HCT116 (cell line): ENCODE results near the gene ELMOD3. TPM values are rescaled to one million over a fixed set of nuclear protein-coding genes. Genes with fewer than 3 reads are reported as not detected.
"Not testable (repeated sequence)": the region's sequence is repeated elsewhere in the genome, so short reads cannot be mapped to it uniquely, and the experiment has no call there.

Source experiments
- ATAC-seq: fragments of 200-7000 bp; cut with Tn5 transposase; 2 replicates; pipeline ENCODE4 v1.9.1; 2020; ENCODE audit warnings: mild to moderate bottlenecking, moderate library complexity
- BruUV-seq: library from RNA; stranded (reverse); fragments of 400-500 nt; replicated peaks from 2 replicates; lab custom pipeline; 2021; lab: Mats Ljungman, UMichigan
- CTCF ChIA-PET: fragments of 300-600 bp; sonication (Branson Sonifier 250); formaldehyde crosslinking; loops from one replicate; lab custom pipeline; 2021; ENCODE audit warnings: antibody characterized with exemption; lab: Charles Lee
- POLR2A ChIA-PET: fragments of 300-600, 350-600 bp; sonication (Branson Sonifier 250); formaldehyde crosslinking; loops from one replicate; lab custom pipeline; 2021; ENCODE audit warnings: antibody characterized with exemption; lab: Charles Lee
- RAD21 ChIA-PET, 2 experiments: fragments of 300-600 bp; sonication (Branson Sonifier 250); formaldehyde crosslinking; loops; one replicate each; lab custom pipeline; 2023; ENCODE audit warnings: low total read pairs in 2 of 2; ENCODE audit not compliant: uncharacterized antibody in 2 of 2, unreplicated experiment in 2 of 2, low non-redundant PET in 1 of 2; lab: Charles Lee
- DNase-seq: peaks from one replicate; pipeline ENCODE4 v3.0.0-alpha.2; 2010; ENCODE audit warnings: low read depth, low spot score
- H2AFZ ChIP-seq: fragments of 200-600 bp; shearing (Covaris generic), sonication (generic); 2 replicates; pipeline ENCODE4 v1.6.1; 2017; ENCODE audit warnings: low read depth, mixed run types, mixed read lengths, antibody characterized with exemption, low read length; ENCODE audit not compliant: poor library complexity, severe bottlenecking
- H3K27ac ChIP-seq: 2 replicates; pipeline ENCODE4 v1.5.1; 2012; ENCODE audit warnings: low read depth, low read length
- H3K27me3 ChIP-seq: fragments of 200-600 bp; sonication (generic); 2 replicates; pipeline ENCODE4 v1.6.1; 2016; ENCODE audit warnings: mixed run types, low read length, mixed read lengths; ENCODE audit not compliant: insufficient read depth
- H3K36me3 ChIP-seq, 2 experiments: fragments of 200-500 bp in 1 of 2; fragments of 200-600 bp in 1 of 2; sonication (Bioruptor generic) in 1 of 2; sonication (generic) in 1 of 2; 2 replicates each; pipeline versions ENCODE4 v1.5.1 to v1.6.1; 2014 to 2016; ENCODE audit warnings: low read length in 2 of 2, inconsistent platforms in 1 of 2, mixed read lengths in 1 of 2, mixed run types in 1 of 2; ENCODE audit not compliant: insufficient read depth in 2 of 2, control insufficient read depth in 1 of 2
- H3K4me1 ChIP-seq, 2 experiments: fragments of 200-600 bp in 1 of 2; sonication (generic) in 1 of 2; 2 replicates each; pipeline versions ENCODE4 v1.5.1 to v1.6.1; 2012 to 2017; ENCODE audit warnings: low read length in 2 of 2, inconsistent platforms in 1 of 2, mild to moderate bottlenecking in 1 of 2, mixed read lengths in 1 of 2, mixed run types in 1 of 2, moderate library complexity in 1 of 2; ENCODE audit not compliant: insufficient read depth in 2 of 2, control insufficient read depth in 1 of 2
- H3K4me2 ChIP-seq: fragments of 200-600 bp; sonication (generic); 2 replicates; pipeline ENCODE4 v1.6.1; 2017; ENCODE audit warnings: mixed run types, low read length, mixed read lengths
- H3K4me3 ChIP-seq, 2 experiments: fragments of 200-600 bp in 1 of 2; sonication (generic) in 1 of 2; replicated peaks in 1 of 2; 2 replicates each; pipeline ENCODE4 v1.5.1; 2011 to 2016; ENCODE audit warnings: low read length in 2 of 2, control low read depth in 1 of 2, low read depth in 1 of 2, mild to moderate bottlenecking in 1 of 2, mixed read lengths in 1 of 2, mixed run types in 1 of 2
- H3K79me2 ChIP-seq: fragments of 200-600 bp; sonication (generic); 2 replicates; pipeline ENCODE4 v1.6.1; 2017; ENCODE audit warnings: mild to moderate bottlenecking, mixed run types, low read length, moderate library complexity, mixed read lengths; ENCODE audit not compliant: insufficient read depth
- H3K9ac ChIP-seq: fragments of 200-600 bp; sonication (generic); 2 replicates; pipeline ENCODE4 v1.6.1; 2016; ENCODE audit warnings: low read length, mixed read lengths
- H3K9me2 ChIP-seq: fragments of 200-600 bp; sonication (generic), shearing (Covaris generic); 2 replicates; pipeline ENCODE4 v1.6.1; 2017; ENCODE audit warnings: mixed run types, mild to moderate bottlenecking, moderate library complexity; ENCODE audit not compliant: insufficient read depth
- H3K9me3 ChIP-seq, 2 experiments: fragments of 200-500 bp in 1 of 2; fragments of 200-600 bp in 1 of 2; sonication (Bioruptor generic) in 1 of 2; sonication (generic) in 1 of 2; 2 replicates each; pipeline ENCODE4 v1.6.1; 2014 to 2017; ENCODE audit warnings: low read length in 2 of 2, mixed read lengths in 2 of 2, inconsistent platforms in 1 of 2, low read depth in 1 of 2, mild to moderate bottlenecking in 1 of 2, mixed run types in 1 of 2, moderate library complexity in 1 of 2; ENCODE audit not compliant: control insufficient read depth in 1 of 2, insufficient read depth in 1 of 2
- H4K20me1 ChIP-seq: fragments of 200-600 bp; sonication (generic), shearing (Covaris generic); 2 replicates; pipeline ENCODE4 v1.6.1; 2017; ENCODE audit warnings: mixed run types, mild to moderate bottlenecking, moderate library complexity; ENCODE audit not compliant: insufficient read depth
- CBX3 ChIP-seq: IDR thresholded peaks from 2 replicates; pipeline ENCODE4 v1.6.1; 2012; ENCODE audit warnings: low read depth
- CTCF ChIP-seq, 3 experiments: fragments of 200-600 bp in 1 of 3; sonication (generic) in 1 of 3; IDR thresholded peaks in 2 of 3; conservative IDR thresholded peaks in 1 of 3; 2 replicates each; pipeline ENCODE4 v1.5.1; 2012 to 2017; ENCODE audit warnings: low read depth in 2 of 3, low read length in 2 of 3, antibody characterized with exemption in 1 of 3, borderline replicate concordance in 1 of 3, control low read depth in 1 of 3, mild to moderate bottlenecking in 1 of 3, mixed read lengths in 1 of 3, mixed run types in 1 of 3, moderate library complexity in 1 of 3; ENCODE audit not compliant: insufficient read depth in 1 of 3
- ELF1 ChIP-seq: IDR thresholded peaks from 2 replicates; pipeline ENCODE4 v1.6.1; 2012; ENCODE audit warnings: low read depth, borderline replicate concordance
- EZH2 ChIP-seq: fragments of 200-600 bp; sonication (generic); IDR thresholded peaks from 2 replicates; pipeline ENCODE4 v1.6.1; 2017; ENCODE audit warnings: antibody characterized with exemption, mixed run types
- ZFX ChIP-seq: fragments of 450-650 bp; IDR thresholded peaks from 2 replicates; pipeline ENCODE4 v1.6.1; 2017
- intact Hi-C: fragments of 100-400 bp; cut with micrococcal nuclease; formaldehyde crosslinking; loops from 2 replicates; pipeline ENCODE4 v1.10.0; 2022
- total RNA-seq: library from RNA; stranded (reverse); gene quantifications from one replicate; pipeline ENCODE4 v1.2.1, GENCODE V29; 2021; ENCODE audit not compliant: unreplicated experiment

Gene ELMOD3
- total RNA-seq, 1 experiment from 2014 or later, result 9.2 TPM

- TF ChIP-seq CTCF (IDR thresholded peaks at IDR 0.05 in 2 of 3, conservative IDR thresholded peaks at IDR 0.05 in 1 of 3; ENCODE audit: borderline replicate concordance in 1 of 3, insufficient read depth in 1 of 3, low read depth in 2 of 3, low read length in 2 of 3), result no peak
- TF ChIP-seq ZFX, result no peak; the same call in 1 of the 2 replicates
Measured at GRCh38 chr2:85356186-85356585, 1.6 kb downstream of the ELMOD3 start (continued).

- H3K4me2 ChIP-seq, result no peak overlapping the region
- DNase-seq (no peak), ATAC-seq (no peak)
- POLR2A ChIA-PET, result no interaction called here
- BruUV-seq, result no TSS peak
- H3K4me1 ChIP-seq, result peaks cover 7 to 14% of the 10 kb centered on the region in 2 experiments; a peak in 3 of 4 replicates
- TF ChIP-seq CBX3 (no peak), ELF1 (no peak), EZH2 (no peak)
- CTCF ChIA-PET, result no interaction called here
- H3K9me3 ChIP-seq, result no peaks in the 10 kb centered on the region
- H3K9me2 ChIP-seq, result no peaks in the 10 kb centered on the region
- H3K27ac ChIP-seq, result no peak overlapping the region
- H2AFZ ChIP-seq, result no peak overlapping the region
- peaks cover 2 to 8% of the 10 kb centered on the region in 2 experiments; a peak in 2 of 4 replicates for H3K36me3 ChIP-seq
- H3K79me2 ChIP-seq, result peaks cover 24% of the 10 kb centered on the region
- H3K4me3 ChIP-seq, result no peak overlapping the region
- intact Hi-C loops, result no loop called here
- H3K9ac ChIP-seq, result no peak overlapping the region
- no peaks in the 10 kb centered on the region for H3K27me3 ChIP-seq
- RAD21 ChIA-PET, result no interaction called here
- H4K20me1 ChIP-seq, result no peaks in the 10 kb centered on the region
Measured at GRCh38 chr2:85357736-85358135, 3.2 kb downstream of the ELMOD3 start.

GRCh38 chr2:85362653-85363387, 8.3 kb downstream of the ELMOD3 start:
- H2AFZ ChIP-seq, H3K4me3 ChIP-seq, ATAC-seq, H3K4me2 ChIP-seq, H4K20me1 ChIP-seq, H3K9me2 ChIP-seq, intact Hi-C loops, H3K9me3 ChIP-seq, H3K27me3 ChIP-seq, H3K27ac ChIP-seq, H3K36me3 ChIP-seq, DNase-seq, CTCF ChIA-PET, BruUV-seq, H3K79me2 ChIP-seq, H3K4me1 ChIP-seq, RAD21 ChIA-PET, POLR2A ChIA-PET, H3K9ac ChIP-seq: not testable (repeated sequence)
